Ectodermal cell (in vitro differentiated cells): ENCODE measurements around the gene METRNL.
"Not testable (repeated sequence)": the region's sequence is repeated elsewhere in the genome, so short reads cannot be mapped to it uniquely, and the experiment has no call there.

Experiments used
- H3K27ac ChIP-seq: 2 replicates; pipeline ENCODE4 v1.7.0; 2013; ENCODE audit warnings: mild to moderate bottlenecking, low read depth, low read length; ENCODE audit not compliant: insufficient read depth, poor library complexity, severe bottlenecking
- H3K27me3 ChIP-seq: 2 replicates; pipeline ENCODE4 v1.7.0; 2013; ENCODE audit warnings: mild to moderate bottlenecking, low read length; ENCODE audit not compliant: insufficient read depth, control insufficient read depth, poor library complexity, severe bottlenecking
- H3K36me3 ChIP-seq: one replicate; pipeline ENCODE4 v1.7.0; 2013; ENCODE audit warnings: low read length; ENCODE audit not compliant: control insufficient read depth, insufficient read depth
- H3K4me1 ChIP-seq: one replicate; pipeline ENCODE4 v1.7.0; 2013; ENCODE audit warnings: low read length; ENCODE audit not compliant: control insufficient read depth, insufficient read depth
- H3K4me3 ChIP-seq: 2 replicates; pipeline ENCODE4 v1.7.0; 2013; ENCODE audit warnings: low read depth, low read length, control low read depth; ENCODE audit not compliant: insufficient read depth
- H3K9me3 ChIP-seq: 2 replicates; pipeline ENCODE4 v1.7.0; 2013; ENCODE audit warnings: mild to moderate bottlenecking, low read length, moderate library complexity; ENCODE audit not compliant: control insufficient read depth
- WGBS, 2 experiments: methylation state at CpG; one replicate each; pipeline ENCODE4 v1.1.7; 2013; ENCODE audit warnings: missing lambda C conversion rate in 2 of 2; 5-methylcytosine and 5-hydroxymethylcytosine counted together

The METRNL gene

GRCh38 chr17:83037874-83038165, 41.6 kb upstream of the METRNL start:
- Histone ChIP-seq H3K27ac (peak overlapping the region; percentile 79), H3K27me3 (no peaks in the 10 kb centered on the region), H3K36me3 (peaks cover 19% of the 10 kb centered on the region), H3K4me3 (no peak overlapping the region), H3K9me3 (peaks cover 2% of the 10 kb centered on the region), H3K4me1 (peaks cover 14% of the 10 kb centered on the region)
- 75 to 83% methylated on average over 6 to 9 of the region's 9 CpGs for WGBS, 2 experiments

GRCh38 chr17:83038983-83039382, 40.4 kb upstream of the METRNL start:
- not testable (repeated sequence) for H3K27ac ChIP-seq, H3K9me3 ChIP-seq, H3K4me3 ChIP-seq, H3K27me3 ChIP-seq
- WGBS, 2 experiments, result 92 to 96% methylated on average over 16 to 24 of the region's 24 CpGs
- Histone ChIP-seq H3K4me1 (peaks cover 14% of the 10 kb centered on the region), H3K36me3 (peaks cover 22% of the 10 kb centered on the region)

- H3K9me3 ChIP-seq, result peaks cover 2% of the 10 kb centered on the region
- peaks cover 14% of the 10 kb centered on the region for H3K4me1 ChIP-seq
- H3K4me3 ChIP-seq, result no peak overlapping the region
- WGBS, 2 experiments, result 96 to 99% methylated on average over 3 of the region's 3 CpGs
- no peak overlapping the region for H3K27ac ChIP-seq
- H3K27me3 ChIP-seq, result no peaks in the 10 kb centered on the region
- H3K36me3 ChIP-seq, result peaks cover 17% of the 10 kb centered on the region
These were observed 38.1 kb upstream of the METRNL start for GRCh38 chr17:83041305-83041704.

- WGBS, 2 experiments, result 96 to 99% methylated on average over 6 to 8 of the region's 8 CpGs
- peaks cover 22% of the 10 kb centered on the region for H3K36me3 ChIP-seq
These were observed 36.8 kb upstream of the METRNL start for GRCh38 chr17:83042522-83043158.

GRCh38 chr17:83044479-83044878, 34.9 kb upstream of the METRNL start:
- not testable (repeated sequence) for H3K4me1 ChIP-seq, H3K27ac ChIP-seq, H3K4me3 ChIP-seq, H3K9me3 ChIP-seq, H3K27me3 ChIP-seq
- WGBS, 2 experiments, result 93 to 97% methylated on average over 18 of the region's 18 CpGs
- H3K36me3 ChIP-seq, result peaks cover 26% of the 10 kb centered on the region

More at GRCh38 chr17:83042522-83043158, 36.8 kb upstream of the METRNL start:
- peaks cover 2% of the 10 kb centered on the region for H3K9me3 ChIP-seq
- no peak overlapping the region for H3K4me3 ChIP-seq
- H3K27me3 ChIP-seq, result no peaks in the 10 kb centered on the region
- H3K27ac ChIP-seq, result no peak overlapping the region
- H3K4me1 ChIP-seq, result peaks cover 3% of the 10 kb centered on the region

GRCh38 chr17:83046448-83047181, 32.8 kb upstream of the METRNL start:
- H3K4me3 ChIP-seq, result no peak overlapping the region
- no peak overlapping the region for H3K27ac ChIP-seq
- H3K9me3 ChIP-seq, result no peaks in the 10 kb centered on the region
- no peaks in the 10 kb centered on the region for H3K27me3 ChIP-seq
- H3K4me1 ChIP-seq, result no peaks in the 10 kb centered on the region
- WGBS, 2 experiments, result 95% methylated on average over 12 of the region's 12 CpGs
- peaks cover 19% of the 10 kb centered on the region for H3K36me3 ChIP-seq

- Histone ChIP-seq H3K9me3 (no peaks in the 10 kb centered on the region), H3K27me3 (no peaks in the 10 kb centered on the region), H3K36me3 (peaks cover 14% of the 10 kb centered on the region), H3K27ac (no peak overlapping the region), H3K4me3 (no peak overlapping the region), H3K4me1 (no peaks in the 10 kb centered on the region)
- 66 to 70% methylated on average over 2 of the region's 2 CpGs for WGBS, 2 experiments
These were observed 32.3 kb upstream of the METRNL start for GRCh38 chr17:83047182-83047478.

- not testable (repeated sequence) for H3K27me3 ChIP-seq, H3K27ac ChIP-seq, H3K4me3 ChIP-seq, H3K4me1 ChIP-seq, H3K9me3 ChIP-seq
- 94 to 95% methylated on average over 12 of the region's 12 CpGs for WGBS, 2 experiments
- peaks cover 11% of the 10 kb centered on the region for H3K36me3 ChIP-seq
These were observed 31.5 kb upstream of the METRNL start for GRCh38 chr17:83047818-83048475.

GRCh38 chr17:83050651-83051395, 28.6 kb upstream of the METRNL start:
- H3K4me1 ChIP-seq, result peaks cover 3% of the 10 kb centered on the region
- no peak overlapping the region for H3K27ac ChIP-seq
- H3K27me3 ChIP-seq, result no peaks in the 10 kb centered on the region
- WGBS, 2 experiments, result 49 to 50% methylated on average over 55 of the region's 55 CpGs
- no peaks in the 10 kb centered on the region for H3K9me3 ChIP-seq
- peak overlapping the region; percentile 53 for H3K4me3 ChIP-seq
- H3K36me3 ChIP-seq, result peaks cover 8% of the 10 kb centered on the region
